ENCODE measurements around the gene FTCDNL1.

The FTCDNL1 gene

GRCh38 chr2:199842631-199843395, 8.2 kb downstream of the FTCDNL1 start:
- FAIRE-seq (no peak), DNase-seq (ENCODE audit: insufficient read length, low spot score) (no peak)
- TF ChIP-seq CTCF (IDR thresholded peaks at IDR 0.05; ENCODE audit: insufficient read depth, missing control alignments), result no peak

DNA sequence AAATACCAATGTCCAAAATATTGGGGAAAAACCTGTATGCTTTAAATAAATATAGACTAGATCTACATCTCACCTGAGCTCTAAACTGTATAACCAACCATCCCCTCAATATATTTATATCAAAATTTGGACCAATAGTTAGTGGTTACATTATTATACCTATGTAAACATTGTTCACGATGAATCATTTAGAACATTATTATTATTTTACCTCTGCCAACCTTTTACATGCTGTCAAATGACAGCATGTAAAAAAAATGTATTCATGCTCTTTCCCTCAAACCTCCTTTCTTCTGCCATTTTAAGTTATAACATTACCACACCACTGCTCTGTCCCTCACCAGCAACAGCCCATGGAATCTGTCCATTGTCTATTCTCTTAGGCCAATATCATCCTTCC, 9.6 kb downstream of the FTCDNL1 start:
- TF ChIP-seq CTCF (IDR thresholded peaks at IDR 0.05; ENCODE audit: insufficient read depth, missing control alignments), result no peak
- FAIRE-seq (no peak), DNase-seq (ENCODE audit: insufficient read length, low spot score) (no peak)

DNA sequence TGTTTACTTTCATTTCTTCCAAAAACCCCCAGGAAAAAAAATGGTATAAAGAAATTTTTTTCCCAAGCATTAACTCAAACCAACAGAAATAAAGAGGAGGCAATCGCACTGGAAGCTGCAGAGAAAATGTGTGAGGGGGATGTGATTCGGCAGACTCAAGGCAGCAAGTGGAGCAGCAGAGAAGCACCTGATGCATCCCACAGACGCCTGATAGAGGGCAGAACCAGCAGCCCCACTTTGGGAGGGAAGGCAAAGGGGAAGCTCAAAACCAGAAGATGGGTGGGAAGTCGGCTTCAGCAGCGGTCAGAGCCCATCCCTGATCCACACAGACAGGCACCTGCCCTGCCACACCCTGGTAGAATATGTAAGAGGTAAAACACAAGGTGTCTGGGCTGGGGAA, 12.6 kb downstream of the FTCDNL1 start:
- no peak for TF ChIP-seq CTCF (IDR thresholded peaks at IDR 0.05; ENCODE audit: insufficient read depth, missing control alignments)
- no peak for FAIRE-seq

GRCh38 chr2:199836943-199837342, 14.0 kb downstream of the FTCDNL1 start:
- no peak for TF ChIP-seq CTCF (IDR thresholded peaks at IDR 0.05; ENCODE audit: insufficient read depth, missing control alignments)
- no peak for DNase-seq (ENCODE audit: insufficient read length, low spot score)
- FAIRE-seq, result no peak

More for the DNA sequence above, 12.6 kb downstream of the FTCDNL1 start:
- no peak for DNase-seq (ENCODE audit: insufficient read length, low spot score)

DNA sequence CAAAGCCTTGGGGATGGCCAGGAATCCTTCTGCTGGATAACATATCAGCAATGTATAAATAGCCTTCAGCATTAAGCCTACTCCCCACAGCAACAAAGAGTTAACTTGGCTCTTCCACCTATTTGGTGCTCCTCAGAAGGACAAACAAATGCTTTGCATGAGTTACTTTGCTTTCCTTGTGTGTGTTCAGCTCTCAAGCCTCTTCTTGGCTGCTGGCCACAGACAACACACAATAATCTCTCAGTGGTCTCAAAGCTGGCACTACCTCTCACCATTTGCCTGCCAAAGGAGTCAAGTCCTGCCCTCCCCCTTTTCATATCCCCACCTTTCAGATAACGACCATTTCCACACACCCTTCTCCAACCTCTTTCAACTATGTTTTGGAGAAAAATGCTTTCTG, 17.5 kb downstream of the FTCDNL1 start:
- FAIRE-seq (no peak), DNase-seq (ENCODE audit: insufficient read length, low spot score) (no peak)
- no peak for TF ChIP-seq CTCF (IDR thresholded peaks at IDR 0.05; ENCODE audit: insufficient read depth, missing control alignments)

DNA sequence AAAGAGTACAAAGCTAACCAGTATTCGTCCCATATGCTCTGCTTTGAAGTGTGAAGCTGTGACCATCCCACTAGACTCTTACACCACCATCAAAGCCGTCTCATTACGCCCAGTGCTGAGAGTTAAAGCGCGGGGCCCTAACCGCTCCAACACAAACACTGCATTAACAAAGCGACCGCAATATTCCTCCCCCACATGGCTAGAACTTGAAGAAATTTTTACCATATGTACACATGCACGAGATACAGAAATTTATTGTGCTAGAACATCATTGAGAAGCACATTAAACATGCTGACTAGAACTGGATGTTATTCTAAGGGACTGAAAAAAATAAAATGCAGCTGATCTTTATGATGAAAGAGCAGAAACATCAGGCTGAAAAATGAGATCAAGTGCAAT, 20.5 kb downstream of the FTCDNL1 start:
- TF ChIP-seq CTCF (IDR thresholded peaks at IDR 0.05; ENCODE audit: insufficient read depth, missing control alignments), result no peak
- DNase-seq (ENCODE audit: insufficient read length, low spot score) (no peak), FAIRE-seq (no peak)

GRCh38 chr2:199829628-199830027, 21.4 kb downstream of the FTCDNL1 start:
- no peak for FAIRE-seq
- DNase-seq (ENCODE audit: insufficient read length, low spot score), result no peak
- no peak for TF ChIP-seq CTCF (IDR thresholded peaks at IDR 0.05; ENCODE audit: insufficient read depth, missing control alignments)
